HG03097 (cell line): ENCODE results near the gene GLS.
"Not testable (repeated sequence)": the region's sequence is repeated elsewhere in the genome, so short reads cannot be mapped to it uniquely, and the experiment has no call there.

Experiments
- ATAC-seq: cut with Tn5 transposase; IDR thresholded peaks from one replicate; pipeline ENCODE4 v1.9.1; 2021; ENCODE audit not compliant: unreplicated experiment, low FRiP score

The GLS gene

GRCh38 chr2:190986221-190986953 is 105.8 kb downstream of the GLS start:
- ATAC-seq, result no peak

GRCh38 chr2:190987116-190987515 is 106.5 kb downstream of the GLS start:
- no peak for ATAC-seq

DNA sequence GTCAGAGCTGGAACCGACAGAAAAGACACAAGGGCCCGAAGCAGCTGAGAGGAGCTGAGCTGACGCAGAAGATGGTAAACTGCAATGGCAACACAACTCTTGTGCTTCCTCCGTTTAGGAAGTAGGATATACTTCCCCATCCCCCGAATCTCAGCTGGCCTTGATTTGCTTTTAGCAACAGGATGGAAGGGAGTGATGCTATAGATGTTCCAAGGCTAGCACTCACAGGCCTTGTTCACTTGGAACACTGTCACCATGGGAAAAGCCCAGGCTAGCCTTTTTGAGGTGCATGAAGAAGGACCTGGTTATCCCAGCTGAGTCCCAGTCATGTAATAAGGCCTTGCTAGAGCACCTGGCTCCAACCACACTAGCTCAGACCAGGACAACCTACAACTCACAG is 107.3 kb downstream of the GLS start:
- ATAC-seq, result no peak

DNA sequence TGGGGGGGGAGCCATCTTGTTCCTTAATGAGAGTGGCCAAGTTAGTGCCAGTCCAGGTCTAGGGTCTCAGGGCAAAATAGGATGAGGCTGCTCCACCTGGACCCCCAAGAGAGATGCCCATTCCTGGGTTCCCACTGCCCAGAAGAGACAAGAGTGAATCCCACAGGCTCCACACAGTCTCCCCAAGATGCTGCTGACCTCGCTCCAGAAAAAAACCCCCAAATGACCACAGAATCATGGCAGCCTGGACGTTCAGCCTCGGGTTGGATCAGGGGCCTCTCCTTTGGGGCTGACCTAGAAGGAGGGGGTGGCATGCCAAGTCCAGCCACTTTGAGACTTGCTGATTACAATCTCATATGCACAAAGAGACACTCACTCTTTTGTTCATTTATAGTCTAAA is 108.3 kb downstream of the GLS start:
- ATAC-seq, result no peak

DNA sequence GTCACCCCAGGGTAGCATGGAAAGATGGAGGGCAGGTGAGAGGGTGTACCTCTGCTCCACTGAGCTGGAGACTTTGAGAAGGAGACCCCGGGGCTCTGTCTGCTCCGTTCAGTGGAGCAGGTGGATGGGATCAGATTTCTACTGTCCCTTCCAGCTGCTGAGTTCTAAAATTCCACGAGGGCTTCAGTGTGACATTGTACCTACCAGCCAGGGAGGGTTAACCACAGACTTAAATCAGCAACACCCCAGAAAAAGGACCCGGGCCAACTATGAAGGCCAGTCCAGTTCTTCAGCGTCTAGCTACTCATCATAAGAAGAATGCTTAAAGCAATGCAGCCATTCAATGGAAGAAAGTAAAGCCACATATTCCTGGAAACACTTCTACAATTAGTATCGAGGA is 109.5 kb downstream of the GLS start:
- ATAC-seq, result no peak

GRCh38 chr2:190993292-190993643 is 112.6 kb downstream of the GLS start:
- no peak for ATAC-seq

- no peak for ATAC-seq
These were observed 113.5 kb downstream of the GLS start for GRCh38 chr2:190994148-190994547.

DNA sequence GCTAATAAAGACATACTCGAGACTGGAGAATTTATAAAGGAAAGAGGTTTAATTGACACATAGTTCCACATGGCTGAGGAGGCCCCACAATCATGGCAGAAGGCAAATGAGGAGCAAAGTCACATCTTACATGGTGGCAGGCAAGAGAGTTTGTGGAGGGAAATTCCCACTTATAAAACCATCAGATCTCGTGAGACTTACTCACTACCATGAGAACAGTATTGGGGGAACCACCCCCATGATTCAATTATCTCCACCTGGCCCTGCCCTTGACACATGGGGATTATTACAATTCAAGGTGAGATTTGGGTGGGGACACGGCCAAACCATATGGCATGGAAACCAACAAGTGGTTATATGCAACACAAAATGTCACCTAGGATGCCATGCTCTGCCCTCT is 114.7 kb downstream of the GLS start:
- ATAC-seq, result not testable (repeated sequence)

- no peak for ATAC-seq
These were observed 115.8 kb downstream of the GLS start for GRCh38 chr2:190996338-190996946.

GRCh38 chr2:190996947-190997346 is 116.3 kb downstream of the GLS start:
- ATAC-seq, result no peak

GRCh38 chr2:190997526-190998113 is 117.0 kb downstream of the GLS start:
- ATAC-seq, result no peak

GRCh38 chr2:190999058-190999457 is 118.4 kb downstream of the GLS start:
- no peak for ATAC-seq

- no peak for ATAC-seq
These were observed 119.5 kb downstream of the GLS start for GRCh38 chr2:190999949-191000665.

DNA sequence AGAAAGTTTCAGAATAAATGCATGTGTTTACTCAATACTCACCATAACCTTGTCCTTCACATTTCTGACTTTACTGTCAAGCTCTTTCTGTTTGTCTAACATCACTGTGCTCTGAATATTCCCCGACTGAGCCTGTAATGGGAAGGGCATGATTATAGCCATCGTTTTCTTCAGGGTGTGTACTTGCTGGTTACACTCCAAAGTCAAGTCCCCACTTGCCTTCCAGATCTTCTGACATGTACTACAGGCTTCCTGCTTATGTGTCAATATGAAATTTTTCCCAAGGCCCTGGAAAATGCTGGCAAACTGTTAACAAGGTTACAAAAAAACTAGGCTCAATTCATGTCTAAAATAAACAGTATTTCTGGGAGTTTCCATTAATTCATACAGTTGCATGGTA is 120.4 kb downstream of the GLS start:
- no peak for ATAC-seq

DNA sequence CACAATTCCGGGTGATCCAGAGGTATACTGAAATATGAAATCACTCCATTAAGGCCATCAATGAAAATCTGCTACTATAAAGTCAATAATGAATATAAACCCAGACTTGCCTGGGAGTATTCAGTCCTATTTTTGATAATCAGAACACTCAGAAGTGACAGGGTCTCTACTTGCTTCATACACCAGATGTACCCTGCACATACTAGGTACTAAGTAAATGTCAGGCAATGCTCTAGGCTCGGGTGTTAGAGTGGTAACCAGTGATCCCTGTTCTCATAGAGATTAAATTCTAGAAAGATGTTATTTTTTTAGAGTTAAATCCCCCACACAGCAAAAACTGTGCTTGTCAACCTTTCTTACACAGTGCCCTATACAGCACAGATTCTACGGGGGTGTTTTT is 121.0 kb downstream of the GLS start:
- ATAC-seq, result no peak

DNA sequence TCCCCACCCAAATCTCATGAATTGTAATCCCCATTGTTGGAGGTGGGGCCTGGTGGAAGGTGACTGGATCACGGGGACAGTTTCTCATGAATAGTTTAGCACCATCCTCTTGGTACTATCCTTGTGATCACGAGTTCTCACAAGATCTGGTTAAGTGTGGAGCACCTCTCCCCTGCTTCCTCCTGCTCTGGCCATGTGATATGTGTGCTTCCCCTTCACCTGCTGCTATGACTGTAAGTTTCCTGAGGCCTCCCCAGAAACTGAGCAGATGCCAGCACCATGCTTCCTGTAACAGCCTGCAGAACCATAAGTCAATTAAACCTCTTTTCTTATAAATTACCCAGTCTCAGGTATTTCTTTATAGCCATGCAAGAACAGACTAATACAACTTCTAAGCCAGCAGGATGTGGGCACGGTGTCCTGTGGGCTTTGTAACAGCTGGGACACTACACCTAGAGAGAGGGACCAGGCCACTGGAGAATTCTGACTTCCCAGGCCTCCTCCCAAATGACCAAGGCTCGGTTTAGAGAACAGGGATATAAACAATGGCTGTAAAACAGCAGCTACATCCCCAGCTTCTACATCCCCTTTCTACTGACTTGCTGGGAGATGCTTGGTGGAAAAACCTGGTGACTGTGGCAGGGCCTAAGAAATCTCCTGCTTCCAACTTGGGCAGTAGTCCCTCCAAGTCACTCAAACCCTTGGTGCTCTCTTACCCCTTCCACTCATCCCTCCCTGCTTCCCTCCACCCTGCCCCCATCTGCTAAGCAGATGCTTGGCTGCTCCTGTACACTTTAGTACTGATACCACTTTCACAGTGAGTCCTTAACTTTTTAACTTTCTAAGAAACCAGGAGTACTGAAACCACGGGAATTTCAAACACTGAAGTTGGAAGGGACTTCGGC is 123.0 kb downstream of the GLS start:
- ATAC-seq, result no peak

DNA sequence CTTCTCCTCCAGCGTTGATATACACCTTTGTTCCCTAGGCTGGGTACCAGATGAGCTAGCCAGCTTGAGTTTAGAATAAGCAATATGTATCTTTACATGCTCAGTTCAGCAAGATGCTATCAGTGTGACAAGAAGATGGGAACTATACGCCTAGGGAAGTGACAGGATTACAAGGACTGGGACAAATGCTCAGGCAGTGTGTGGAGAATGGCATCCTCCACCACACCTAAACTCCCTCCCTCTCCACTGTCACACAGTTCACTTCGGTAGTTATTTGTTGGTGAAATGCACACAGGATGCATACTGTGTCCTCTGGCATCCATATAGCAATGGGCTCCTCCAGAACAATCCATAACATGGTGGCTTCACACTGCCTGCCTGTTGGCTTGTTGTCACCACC is 125.7 kb downstream of the GLS start:
- no peak for ATAC-seq

- ATAC-seq, result no peak
These were observed 126.6 kb downstream of the GLS start for GRCh38 chr2:191006997-191007783.

DNA sequence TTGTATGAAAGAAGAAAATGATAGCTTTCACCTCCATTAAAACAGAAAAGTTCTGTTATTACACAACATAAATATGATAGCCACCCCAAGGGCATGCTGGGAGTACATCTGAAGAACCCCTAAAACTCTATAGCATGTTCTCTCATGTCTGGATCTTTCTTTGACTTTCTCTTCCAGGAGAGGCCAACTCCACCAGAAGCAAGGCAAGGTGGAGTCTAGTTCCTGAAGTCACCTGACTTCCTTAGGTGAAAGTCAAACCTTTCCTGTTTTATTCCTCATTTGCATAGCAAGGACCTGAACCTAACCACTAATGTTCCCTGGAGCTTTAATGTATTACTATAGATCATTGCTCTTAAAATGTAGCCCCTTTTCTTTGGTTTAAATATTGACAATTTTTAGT is 127.7 kb downstream of the GLS start:
- ATAC-seq, result no peak
